Measurements from ENCODE around the gene NANOGP8.

GRCh38 chr15:35092311-35092710 lies 7.2 kb upstream of the NANOGP8 start:
- TF ChIP-seq ZNF274 (IDR thresholded peaks at IDR 0.05; ENCODE audit: low read depth, low read length) (no peak), YY1 (IDR thresholded peaks at IDR 0.05; ENCODE audit: insufficient read depth, insufficient read length) (no peak), SUZ12 (IDR thresholded peaks at IDR 0.05; ENCODE audit: extremely low read depth, insufficient read depth, insufficient read length) (no peak)

All from NT2/D1 (cell line).